Erythroblast (primary cell): Measurements from ENCODE around the gene ABCB9.

Source experiments
- GATA1 ChIP-seq: IDR thresholded peaks from 2 replicates; pipeline ENCODE4 v1.6.1; 2011; ENCODE audit warnings: low read depth, mild to moderate bottlenecking, control low read depth, low read length, moderate library complexity
- POLR2A ChIP-seq: IDR thresholded peaks from 2 replicates; pipeline ENCODE4 v1.6.1; 2011; ENCODE audit warnings: mild to moderate bottlenecking, low read length

DNA sequence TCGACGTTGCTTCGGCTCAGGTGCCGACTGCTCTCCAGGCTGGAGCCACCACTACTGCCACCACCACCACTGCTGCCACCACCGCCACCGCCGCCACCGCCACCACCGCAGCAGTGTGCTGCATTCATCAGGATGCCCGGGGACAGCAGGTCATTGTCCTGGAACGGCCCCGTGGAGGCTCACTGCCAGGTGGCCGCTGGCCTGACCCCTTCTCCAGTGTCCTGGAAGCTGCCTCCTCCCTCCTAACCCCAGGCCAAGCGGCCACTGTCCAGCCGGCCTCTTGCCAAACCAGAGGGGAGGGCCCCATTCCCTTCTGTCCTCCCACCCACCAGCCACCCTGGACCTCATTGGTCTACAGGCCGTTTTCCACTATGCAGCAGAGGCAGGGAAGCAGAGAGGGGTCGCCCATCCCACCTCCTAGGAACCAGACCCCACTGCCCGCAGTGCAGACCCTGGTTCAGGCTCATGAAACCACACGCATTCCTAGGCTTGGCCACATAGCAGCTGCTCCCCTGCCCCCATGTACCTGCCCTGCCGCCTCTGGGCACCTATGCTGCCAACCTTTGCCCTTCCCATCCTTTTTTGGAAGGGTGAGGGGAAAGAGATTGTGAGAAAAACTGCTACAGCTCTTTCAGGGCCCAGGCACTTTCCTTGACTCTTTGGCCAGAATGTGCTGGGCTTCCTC lies 29.4 kb upstream of the ABCB9 start:
- TF ChIP-seq POLR2A: no peak
- no peak for TF ChIP-seq GATA1
